Mucosa of rectum (tissue), 2 donors: Measurements from ENCODE around the gene CCDC194.
A peak's percentile ranks its signal among the peaks of the same experiment; 100 is the strongest.

Source experiments
- H3K27ac ChIP-seq, 2 donors: one replicate each; pipeline ENCODE4 v1.7.0; 2013; ENCODE audit warnings: inconsistent platforms in 2 of 2, low read depth in 2 of 2, low read length in 2 of 2
- H3K27me3 ChIP-seq, 2 donors: one replicate each; pipeline ENCODE4 v1.7.0; 2013; ENCODE audit warnings: low read length in 2 of 2; ENCODE audit not compliant: control insufficient read depth in 2 of 2, insufficient read depth in 2 of 2
- H3K36me3 ChIP-seq, 2 donors: one replicate each; pipeline ENCODE4 v1.7.0; 2013; ENCODE audit warnings: low read length in 2 of 2; ENCODE audit not compliant: control insufficient read depth in 2 of 2, insufficient read depth in 2 of 2
- H3K4me1 ChIP-seq, 2 donors: one replicate each; pipeline ENCODE4 v1.7.0; 2013; ENCODE audit warnings: low read length in 2 of 2, mild to moderate bottlenecking in 1 of 2; ENCODE audit not compliant: control insufficient read depth in 2 of 2, insufficient read depth in 2 of 2
- H3K4me3 ChIP-seq, 2 donors: one replicate each; pipeline ENCODE4 v1.7.0; 2013; ENCODE audit warnings: low read length in 2 of 2
- H3K9ac ChIP-seq, 2 donors: one replicate each; pipeline ENCODE4 v1.7.0; 2013; ENCODE audit warnings: low read length in 2 of 2, low read depth in 1 of 2, mild to moderate bottlenecking in 1 of 2
- H3K9me3 ChIP-seq, 2 donors: one replicate each; pipeline ENCODE4 v1.7.0; 2013; ENCODE audit warnings: low read length in 2 of 2; ENCODE audit not compliant: control insufficient read depth in 2 of 2
- donor health status: healthy.
- donor health status: Normal muscosa, but diverticular disease.

The CCDC194 gene

DNA sequence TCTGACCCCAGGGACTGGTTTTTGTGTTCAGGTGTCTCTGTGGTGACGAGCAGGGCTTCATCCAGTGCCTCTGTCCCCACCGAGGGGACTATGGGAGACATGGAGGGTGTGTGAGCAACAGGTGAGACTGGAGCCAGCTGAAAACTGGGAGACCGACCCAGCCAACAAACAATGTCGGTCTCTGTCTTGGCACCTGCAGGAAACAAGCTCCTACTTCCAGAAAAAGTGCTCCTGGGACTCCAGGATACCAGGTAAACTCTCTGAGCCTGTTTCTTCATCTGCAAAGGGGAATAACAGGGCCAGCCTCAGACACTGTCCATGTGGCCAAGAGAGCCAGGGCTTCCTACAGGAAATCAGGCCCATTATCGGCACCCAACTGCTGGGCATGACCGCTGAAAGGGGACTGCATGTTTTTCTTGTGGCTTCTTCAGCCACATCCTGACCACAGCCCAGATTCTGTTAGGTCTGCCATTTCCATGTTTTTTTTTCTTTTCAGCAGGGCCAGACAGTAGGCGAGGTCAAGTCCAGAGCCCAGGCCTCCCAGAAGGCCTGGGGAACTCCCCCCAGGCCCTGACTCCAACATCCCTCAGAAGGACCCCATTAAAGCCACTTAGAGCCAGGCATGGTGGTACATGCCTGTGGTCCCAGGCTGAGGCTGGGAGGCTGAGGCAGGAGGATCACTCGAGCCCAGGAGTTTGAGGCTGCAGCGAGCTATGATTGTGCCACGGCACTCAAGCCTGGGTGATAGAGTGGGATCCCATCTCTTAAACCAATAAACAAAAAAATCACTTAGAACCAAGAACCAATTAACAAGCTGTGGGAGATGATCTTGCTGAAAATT is 12.3 kb upstream of the CCDC194 start:
- Histone ChIP-seq H3K4me3 (peak overlapping the region; percentile 60 to 81), H3K9me3 (no peaks in the 10 kb centered on the region), H3K27me3 (no peaks in the 10 kb centered on the region), H3K27ac (peak overlapping the region; percentile 80 to 93), H3K4me1 (peaks cover 4 to 6% of the 10 kb centered on the region in 2 donors), H3K36me3 (no peaks in the 10 kb centered on the region), H3K9ac (peak overlapping the region; percentile 58 to 68)

DNA sequence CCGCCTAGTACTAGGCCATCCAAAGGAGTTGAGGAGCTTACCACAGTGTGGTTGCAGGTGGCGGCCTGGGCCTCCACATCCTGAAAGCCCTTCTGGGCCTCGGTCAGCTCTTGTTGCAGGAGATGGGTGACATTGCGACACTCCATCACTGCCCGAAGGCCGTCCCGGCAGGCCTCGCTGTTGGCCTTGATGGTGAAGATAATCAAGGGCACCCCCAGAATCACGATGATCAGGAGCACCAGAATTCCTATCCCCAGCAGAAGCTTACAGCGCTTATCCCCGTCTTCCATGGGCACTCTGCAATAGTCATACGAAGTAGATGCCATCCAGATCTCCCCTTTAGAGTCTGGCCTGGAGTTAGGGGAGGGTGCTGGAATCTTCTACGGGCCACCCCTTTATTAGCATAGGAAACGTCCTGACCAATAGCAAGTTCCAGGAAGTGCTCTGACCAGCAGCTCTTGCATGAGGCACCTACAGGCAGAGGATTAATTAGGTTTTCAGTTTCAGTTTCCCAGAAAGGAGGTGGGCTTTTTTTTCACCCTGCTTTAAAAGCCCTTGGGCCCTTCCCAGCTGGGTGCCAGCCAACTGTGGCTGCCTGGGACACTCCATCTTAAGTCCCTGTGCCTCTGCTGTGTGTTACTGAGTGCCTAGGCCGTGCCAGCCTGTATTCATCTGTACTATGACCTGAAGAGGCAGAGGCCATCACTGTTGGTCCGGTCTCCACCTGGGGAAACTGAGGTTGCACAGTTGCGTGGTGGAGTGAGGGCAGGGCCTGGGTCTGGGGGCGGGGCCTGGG is 11.5 kb upstream of the CCDC194 start, which contains the start of gene BST2:
BST2 (minus strand) TSS at position 381 of the 796 bp plus-strand sequence; CDS start at position 326, 55 bp downstream.
- Histone ChIP-seq H3K36me3 (no peaks in the 10 kb centered on the region), H3K27ac (peak within 1 kb of the TSS; percentile 80 to 93), H3K4me3 (peak within 1 kb of the TSS; percentile 60 to 81), H3K9me3 (no peaks in the 10 kb centered on the region), H3K4me1 (peaks cover 4 to 6% of the 10 kb centered on the region in 2 donors), H3K27me3 (no peaks in the 10 kb centered on the region), H3K9ac (peak within 1 kb of the TSS; percentile 58 to 68)

DNA sequence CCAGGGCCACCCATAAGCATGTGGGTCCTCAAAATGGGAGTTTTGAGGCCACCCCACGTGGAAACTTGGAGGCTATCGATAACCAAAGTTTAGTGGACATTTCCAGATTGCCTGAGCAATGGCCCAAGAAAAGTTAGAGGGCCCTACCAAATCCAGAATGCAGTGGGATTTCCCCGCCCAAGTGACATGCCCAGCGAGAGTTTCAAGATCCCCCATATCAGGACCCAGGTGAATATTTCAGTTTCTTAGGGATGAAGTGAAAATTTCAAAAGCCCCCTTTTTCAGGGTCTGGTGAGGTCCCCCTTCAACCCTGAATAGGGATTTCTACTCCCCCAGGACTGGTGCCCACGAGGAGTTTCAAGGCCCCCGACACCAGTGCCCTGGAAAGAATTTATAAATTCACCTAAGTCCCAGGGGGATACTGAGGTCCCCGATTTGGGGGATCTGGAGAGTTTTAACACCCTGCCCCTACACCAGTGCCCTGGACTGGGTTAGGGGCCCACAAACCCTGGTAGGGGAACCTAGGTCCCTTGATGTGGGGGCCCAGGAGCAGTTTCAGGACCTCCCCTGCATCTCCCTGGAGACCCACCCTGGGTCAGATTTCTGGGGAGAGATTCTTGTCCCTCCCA is 10.7 kb upstream of the CCDC194 start:
- H3K9me3 ChIP-seq, result no peaks in the 10 kb centered on the region

GRCh38 chr19:17404015-17404414 is 10.0 kb upstream of the CCDC194 start:
- H3K4me1 ChIP-seq, result peaks cover 4 to 6% of the 10 kb centered on the region in 2 donors
- H3K36me3 ChIP-seq, result no peaks in the 10 kb centered on the region
- H3K4me3 ChIP-seq, result peak overlapping the region; percentile 14 to 81
- no peaks in the 10 kb centered on the region for H3K9me3 ChIP-seq
- no peaks in the 10 kb centered on the region for H3K27me3 ChIP-seq
- peak overlapping the region in 1 of 2 donors; percentile 52 for H3K27ac ChIP-seq
- H3K9ac ChIP-seq, result no peak overlapping the region

More for the DNA sequence above, 10.7 kb upstream of the CCDC194 start:
- H3K36me3 ChIP-seq, result no peaks in the 10 kb centered on the region
- H3K4me3 ChIP-seq, result peak overlapping the region; percentile 60 to 81
- peak overlapping the region; percentile 52 to 58 for H3K9ac ChIP-seq
- H3K27me3 ChIP-seq, result no peaks in the 10 kb centered on the region
- peaks cover 4 to 6% of the 10 kb centered on the region in 2 donors for H3K4me1 ChIP-seq
- H3K27ac ChIP-seq, result peak overlapping the region; percentile 80 to 93

DNA sequence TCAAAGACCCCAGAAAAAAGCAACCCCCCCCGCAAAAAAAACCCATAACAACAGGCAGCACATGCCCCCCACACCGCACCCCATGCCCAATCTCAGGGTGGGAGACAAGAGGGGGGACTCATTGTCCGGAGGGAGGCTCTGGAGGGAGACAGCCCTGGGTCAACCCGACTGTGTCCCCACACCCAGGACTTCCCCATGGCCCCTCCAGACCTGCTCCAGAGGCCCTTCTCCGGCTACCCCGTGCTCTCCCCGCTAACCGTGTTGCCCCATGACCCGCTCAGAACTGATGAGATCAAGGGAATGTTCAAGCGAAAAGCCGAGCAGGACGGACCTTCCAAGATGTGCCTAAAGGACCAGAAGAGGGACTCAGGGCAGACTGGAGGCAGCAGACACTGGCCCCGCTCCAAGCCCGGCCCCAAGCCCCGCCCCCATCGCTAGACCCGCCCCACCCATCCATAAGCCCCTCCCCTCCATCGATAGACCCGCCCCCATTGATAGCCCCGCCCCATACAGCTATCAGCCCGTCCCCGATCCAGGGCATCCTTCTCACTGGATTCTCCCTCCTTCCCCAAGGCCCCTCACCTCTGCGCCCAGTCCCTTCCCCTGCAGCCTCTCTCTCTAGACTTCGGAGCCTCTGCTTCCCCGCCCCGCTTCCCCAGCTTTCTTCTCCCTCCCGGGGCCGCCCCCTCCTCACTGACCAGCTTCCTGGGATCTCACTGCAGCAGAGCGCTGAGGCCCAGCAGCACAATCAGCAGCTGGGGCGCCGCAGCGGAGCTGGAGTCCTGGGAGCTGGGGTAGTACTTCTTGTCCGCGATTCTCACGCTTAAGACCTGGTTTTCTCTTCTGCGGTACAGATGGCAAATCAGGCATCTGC is 9.2 kb upstream of the CCDC194 start:
- no peak overlapping the region for H3K9ac ChIP-seq
- no peaks in the 10 kb centered on the region for H3K9me3 ChIP-seq
- H3K4me3 ChIP-seq, result no peak overlapping the region
- peaks cover 4 to 6% of the 10 kb centered on the region in 2 donors for H3K4me1 ChIP-seq
- H3K36me3 ChIP-seq, result no peaks in the 10 kb centered on the region
- no peak overlapping the region for H3K27ac ChIP-seq
- no peaks in the 10 kb centered on the region for H3K27me3 ChIP-seq

GRCh38 chr19:17401628-17402027 is 7.6 kb upstream of the CCDC194 start:
- no peaks in the 10 kb centered on the region for H3K27me3 ChIP-seq
- no peaks in the 10 kb centered on the region for H3K36me3 ChIP-seq
- no peak overlapping the region for H3K4me3 ChIP-seq
- H3K27ac ChIP-seq, result no peak overlapping the region
- H3K9ac ChIP-seq, result no peak overlapping the region
- no peaks in the 10 kb centered on the region for H3K9me3 ChIP-seq
- H3K4me1 ChIP-seq, result peaks cover 4 to 6% of the 10 kb centered on the region in 2 donors

- Histone ChIP-seq H3K4me1 (no peaks in the 10 kb centered on the region), H3K9me3 (no peaks in the 10 kb centered on the region), H3K36me3 (no peaks in the 10 kb centered on the region), H3K4me3 (no peak overlapping the region), H3K27ac (no peak overlapping the region), H3K9ac (no peak overlapping the region), H3K27me3 (peaks cover 2 to 3% of the 10 kb centered on the region in 2 donors)
Observed at GRCh38 chr19:17398902-17399527, 5.0 kb upstream of the CCDC194 start.

DNA sequence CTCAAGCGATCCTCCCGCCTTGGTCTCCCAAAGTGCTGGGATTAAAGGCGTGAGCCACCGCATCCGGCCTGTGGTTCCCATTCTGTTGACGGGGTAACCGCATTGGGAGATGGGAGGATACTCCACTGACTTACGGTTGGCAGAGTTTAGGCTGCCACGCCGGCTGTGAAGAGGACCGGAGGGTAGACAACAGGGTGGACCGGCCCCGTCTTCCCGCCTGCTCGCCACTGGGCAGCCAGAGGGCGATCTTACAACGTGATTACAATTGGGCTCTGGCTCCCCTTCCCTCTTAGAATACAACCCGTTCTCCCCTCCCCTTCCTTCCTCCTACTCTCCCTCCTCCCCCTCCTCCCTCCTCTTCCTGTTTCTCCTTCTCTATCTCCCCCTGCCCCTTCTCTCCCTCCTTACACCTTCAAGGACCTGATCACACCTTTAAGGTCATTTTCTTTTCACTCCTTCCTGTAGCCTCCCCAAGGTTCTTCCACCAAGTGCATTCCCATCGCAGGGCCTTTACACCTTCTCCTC is 957 bp upstream of the CCDC194 start:
- H3K27me3 ChIP-seq, result peaks cover 7 to 9% of the 10 kb centered on the region in 2 donors
- H3K4me1 ChIP-seq, result peaks cover 11 to 13% of the 10 kb centered on the region in 2 donors
- no peak overlapping the region for H3K9ac ChIP-seq

DNA sequence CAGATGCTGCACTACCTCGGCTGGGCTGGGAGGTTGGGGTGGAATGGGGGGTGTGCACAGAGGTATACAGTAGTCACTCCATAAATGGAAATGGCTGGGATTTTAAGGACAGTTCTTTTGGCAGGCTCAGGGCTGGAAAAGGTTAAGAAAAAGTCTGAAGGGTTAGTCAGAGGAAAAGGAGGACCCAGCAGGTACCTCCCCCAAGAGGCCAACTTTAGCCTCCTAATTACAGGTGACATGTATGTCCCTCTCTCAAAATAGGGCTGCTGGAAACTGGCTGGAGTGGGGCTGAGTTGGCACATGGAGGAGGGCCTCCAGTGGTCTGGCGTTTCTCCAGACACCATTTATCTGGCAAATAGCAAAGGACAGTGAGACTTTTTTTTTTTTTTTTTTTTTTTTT is 994 bp downstream of the CCDC194 start:
- H3K9ac ChIP-seq, result no peak overlapping the region
- H3K9me3 ChIP-seq, result no peaks in the 10 kb centered on the region
- H3K27me3 ChIP-seq, result peaks cover 7 to 9% of the 10 kb centered on the region in 2 donors
- H3K4me3 ChIP-seq, result no peak overlapping the region
- no peak overlapping the region for H3K27ac ChIP-seq
- no peaks in the 10 kb centered on the region for H3K36me3 ChIP-seq
- H3K4me1 ChIP-seq, result peaks cover 11 to 13% of the 10 kb centered on the region in 2 donors

More for the DNA sequence above, 957 bp upstream of the CCDC194 start:
- Histone ChIP-seq H3K9me3 (no peaks in the 10 kb centered on the region), H3K4me3 (no peak overlapping the region), H3K27ac (no peak overlapping the region), H3K36me3 (no peaks in the 10 kb centered on the region)
